ENCODE results near the gene EFHC1.

Gene EFHC1

DNA sequence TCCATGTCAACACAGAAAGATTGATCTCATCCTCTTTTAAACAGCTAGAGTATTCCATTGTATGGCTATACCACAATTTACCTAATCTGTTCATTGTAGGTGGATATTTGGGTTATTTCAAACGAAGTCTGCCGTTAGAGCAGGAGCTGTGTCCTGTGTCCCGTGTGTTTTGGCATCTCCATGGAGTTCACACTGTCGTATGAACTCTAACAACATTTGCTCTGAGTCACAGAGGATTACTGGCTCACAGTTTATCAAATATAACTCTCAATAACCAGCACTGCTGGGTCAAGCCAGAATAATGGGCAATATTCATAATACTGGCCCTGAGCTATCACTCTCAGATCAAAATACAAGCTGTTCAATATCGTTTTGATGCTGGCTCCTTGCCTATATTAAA lies 140.3 kb downstream of the EFHC1 start:
- DNase-seq = no peak

DNA sequence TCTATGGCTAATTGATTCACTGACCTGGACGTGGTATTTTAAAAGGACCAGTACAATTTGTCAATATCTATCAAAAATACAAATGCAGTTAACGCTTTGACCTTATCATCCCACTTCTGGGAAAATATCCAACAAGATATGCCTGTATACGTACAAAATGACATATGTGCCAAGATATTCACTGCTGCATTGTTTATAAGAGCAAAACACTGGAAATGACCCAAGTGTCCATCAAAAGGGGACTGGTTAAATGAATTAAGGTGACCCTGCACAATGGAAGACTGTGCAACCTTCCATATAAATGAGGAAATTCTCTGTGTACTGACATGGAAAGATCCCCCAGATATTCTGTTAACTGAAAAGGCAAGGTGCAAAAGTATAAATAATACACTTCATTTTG lies 142.8 kb downstream of the EFHC1 start:
- DNase-seq = no peak

DNA sequence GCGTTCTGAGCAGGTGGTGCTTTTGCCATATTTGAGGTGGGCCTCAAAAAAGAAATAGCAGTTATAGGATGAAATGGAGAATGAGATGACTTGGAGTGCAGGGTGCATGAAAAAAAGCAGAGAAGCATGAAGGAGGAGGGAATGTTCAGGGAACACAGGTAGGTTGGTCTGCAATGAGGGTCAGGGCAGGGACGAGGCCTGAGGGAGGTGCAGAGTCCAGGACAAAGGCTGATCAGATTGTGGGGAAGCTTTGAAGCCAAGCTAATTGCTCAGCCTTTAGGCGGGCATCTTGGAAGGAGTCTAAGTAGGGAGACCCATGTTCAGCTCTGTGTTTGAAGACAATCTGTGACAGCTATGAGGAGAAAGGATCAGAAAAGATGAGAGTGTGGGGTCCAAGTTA lies 144.7 kb downstream of the EFHC1 start:
- no peak for DNase-seq

DNA sequence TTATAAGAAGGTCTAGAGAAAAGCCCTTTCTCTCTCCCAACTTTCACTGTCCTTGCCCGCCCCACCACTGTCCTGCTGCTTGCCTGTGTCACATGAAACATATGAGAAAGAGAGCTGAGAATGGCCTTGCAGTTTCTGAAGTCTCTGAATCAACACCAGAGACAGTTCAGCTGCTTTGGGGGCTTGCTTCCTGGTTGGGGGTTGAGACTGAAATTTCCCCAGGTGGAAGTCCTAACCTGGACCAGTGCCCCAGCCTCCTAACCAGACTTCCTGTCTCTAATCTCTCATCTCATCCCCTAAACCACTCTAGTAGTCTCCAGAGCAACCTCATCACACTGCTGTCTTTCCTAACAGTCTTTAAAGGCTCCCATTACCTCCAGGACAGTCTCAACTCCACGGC lies 146.1 kb downstream of the EFHC1 start:
- DNase-seq = no peak

DNA sequence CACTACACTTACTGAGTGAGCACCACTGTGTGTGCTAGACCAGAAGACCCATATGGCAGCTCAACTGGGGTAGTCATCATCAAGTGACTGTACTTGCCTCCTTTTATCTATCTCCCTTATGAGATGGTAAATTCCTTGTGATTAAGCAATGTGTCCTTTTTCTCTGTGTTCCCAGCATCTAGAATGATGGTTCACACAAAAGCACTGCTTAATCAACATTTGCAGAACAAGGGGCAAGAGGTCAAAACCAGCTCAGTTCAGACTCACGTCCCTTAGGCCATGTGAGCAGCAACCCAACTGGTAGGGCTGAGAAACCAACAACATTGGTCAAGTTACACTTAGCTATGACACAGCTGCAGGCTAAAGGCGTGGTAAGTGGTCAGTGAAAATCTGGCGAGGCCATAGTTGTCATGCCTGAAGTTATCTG lies 146.7 kb downstream of the EFHC1 start:
- no peak for DNase-seq

DNA sequence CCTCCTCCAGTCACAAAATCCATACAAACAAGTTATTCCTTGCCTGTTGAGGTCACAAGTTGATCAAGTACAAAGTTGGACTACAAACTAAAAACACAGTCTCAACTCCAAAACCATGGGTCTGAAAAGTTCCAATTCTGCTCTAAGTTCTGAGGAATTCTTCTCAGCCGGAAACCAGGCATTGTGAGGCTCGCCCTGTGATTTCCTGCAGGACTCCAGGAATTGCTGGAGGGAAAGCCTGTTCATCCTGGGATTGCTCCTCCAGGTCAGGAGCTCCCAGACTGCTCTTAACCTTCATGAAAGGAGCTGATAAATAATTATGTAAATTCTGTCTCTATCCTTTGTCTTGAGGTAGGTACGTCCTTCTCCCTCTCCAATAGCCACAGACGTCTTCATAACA lies 148.2 kb downstream of the EFHC1 start:
- DNase-seq = no peak

DNA sequence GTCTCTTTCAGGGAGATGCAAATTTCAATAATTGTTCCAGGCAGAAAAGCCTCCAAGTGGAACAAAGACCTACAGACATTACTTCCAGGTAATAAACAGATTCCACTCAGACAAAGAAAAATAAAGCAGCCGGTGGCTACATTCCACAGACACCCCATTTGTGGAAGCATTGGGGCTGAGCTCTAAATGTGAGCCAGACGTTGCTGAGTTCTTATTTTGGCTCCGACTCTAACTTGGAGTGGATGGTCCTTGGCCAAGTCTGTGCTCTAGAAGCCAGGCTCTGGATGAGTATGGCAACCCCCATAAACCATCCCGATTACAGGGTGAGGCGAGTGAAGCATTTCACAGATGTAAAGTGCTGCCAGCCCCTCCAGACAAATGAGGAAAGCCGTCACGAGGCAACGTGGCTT lies 150.2 kb downstream of the EFHC1 start:
- DNase-seq = no peak

DNA sequence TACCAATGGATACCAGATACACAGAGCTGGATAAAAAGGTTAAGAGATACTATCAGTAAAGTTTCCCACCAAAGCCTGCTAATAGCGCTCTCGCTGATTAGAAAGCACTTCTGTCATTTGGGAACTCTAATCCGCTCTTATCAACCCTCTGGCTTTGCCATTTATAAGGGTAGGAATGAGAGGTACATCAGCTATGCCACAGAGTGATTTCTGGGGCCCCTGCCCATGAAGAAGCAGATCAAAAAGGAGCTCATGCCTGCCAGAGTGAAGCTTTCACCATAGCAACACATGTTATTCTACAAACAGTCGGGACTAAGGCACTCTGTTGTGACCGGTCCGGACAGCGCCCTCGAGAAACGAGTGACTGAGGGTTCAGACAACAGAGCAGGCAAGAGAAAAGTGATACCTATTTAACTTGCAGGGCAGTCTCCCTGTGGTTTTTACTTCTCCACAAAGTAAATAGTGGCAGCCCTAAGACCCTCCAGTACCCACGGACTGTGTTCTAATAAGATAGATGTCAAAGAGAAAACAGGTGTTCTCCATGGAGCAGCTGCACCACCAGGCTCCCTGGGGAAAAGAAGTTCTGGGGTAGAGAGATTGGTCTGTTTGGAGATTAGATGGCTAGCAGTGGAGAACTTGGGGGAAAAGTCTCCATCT lies 151.1 kb downstream of the EFHC1 start:
- DNase-seq = no peak

DNA sequence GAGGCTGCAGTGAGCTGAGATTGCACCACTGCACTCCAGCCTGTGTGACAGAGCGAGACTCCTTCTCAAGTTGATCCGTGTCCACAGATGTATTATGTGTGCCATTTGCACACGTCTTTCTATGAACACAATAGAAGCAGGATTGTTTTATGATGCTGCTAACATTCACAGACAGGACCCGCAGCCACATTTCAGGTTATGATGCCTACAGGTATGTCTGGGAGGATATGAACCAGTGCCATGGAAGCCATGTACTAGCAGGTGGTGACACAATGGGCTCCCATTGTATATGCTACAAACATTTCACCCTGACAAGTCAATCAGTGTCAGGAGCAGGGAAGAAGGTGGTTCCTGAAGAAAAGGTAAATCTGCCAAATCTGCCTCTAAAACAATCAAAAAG lies 152.4 kb downstream of the EFHC1 start:
- no peak for DNase-seq

DNA sequence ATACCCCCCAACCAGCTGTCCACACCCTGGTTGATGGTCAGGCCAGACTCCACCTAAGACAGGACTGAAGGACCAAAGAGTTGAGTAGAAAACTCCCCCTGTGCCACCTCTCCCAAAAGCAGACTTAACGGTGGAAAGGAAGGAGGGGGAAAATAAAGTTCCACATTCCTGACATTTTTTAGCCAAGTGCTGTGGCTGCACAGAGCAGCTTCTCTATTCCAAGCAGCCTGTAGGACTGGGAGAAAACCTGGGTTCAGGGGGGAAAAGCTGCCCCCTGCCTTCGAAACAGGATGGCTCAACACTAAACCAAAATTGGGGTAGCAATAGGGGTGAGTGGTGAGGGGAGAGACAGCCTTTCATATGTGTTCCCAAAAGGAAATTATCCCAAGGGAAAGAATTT lies 153.2 kb downstream of the EFHC1 start:
- DNase-seq = no peak

Data from NCI-H1436 (cell line).